NCI-H1417 treated with DMSO at 0.1 percent for 48 hours (cell line): Measurements from ENCODE around the gene EPG5.

ENCODE experiments used
- DNase-seq: peaks from one replicate; lab custom pipeline; 2025; lab: John Stamatoyannopoulos, UW

The EPG5 gene

GRCh38 chr18:45913276-45913675 lies 53.9 kb downstream of the EPG5 start:
- no peak for DNase-seq

- no peak for DNase-seq
These were observed 56.6 kb downstream of the EPG5 start for GRCh38 chr18:45910405-45911023.

GRCh38 chr18:45901654-45902210 lies 65.4 kb downstream of the EPG5 start:
- DNase-seq, result no peak

- DNase-seq, result no peak
These were observed 66.5 kb downstream of the EPG5 start for GRCh38 chr18:45900623-45901022.

- DNase-seq, result no peak
These were observed 70.1 kb downstream of the EPG5 start for GRCh38 chr18:45896991-45897390.

GRCh38 chr18:45896452-45896851 lies 70.7 kb downstream of the EPG5 start:
- no peak for DNase-seq

- no peak for DNase-seq
These were observed 71.8 kb downstream of the EPG5 start for GRCh38 chr18:45895339-45895738.

- no peak for DNase-seq
These were observed 72.3 kb downstream of the EPG5 start for GRCh38 chr18:45894818-45895217.

GRCh38 chr18:45891806-45892205 lies 75.3 kb downstream of the EPG5 start:
- no peak for DNase-seq

GRCh38 chr18:45890606-45891005 lies 76.5 kb downstream of the EPG5 start:
- no peak for DNase-seq

GRCh38 chr18:45889419-45890064 lies 77.6 kb downstream of the EPG5 start:
- no peak for DNase-seq

- no peak for DNase-seq
These were observed 79.5 kb downstream of the EPG5 start for GRCh38 chr18:45887585-45887984.

- DNase-seq, result no peak
These were observed 86.1 kb downstream of the EPG5 start for GRCh38 chr18:45880876-45881558.

GRCh38 chr18:45879681-45880655 lies 87.2 kb downstream of the EPG5 start:
- no peak for DNase-seq

GRCh38 chr18:45877403-45877802 lies 89.7 kb downstream of the EPG5 start:
- no peak for DNase-seq

GRCh38 chr18:45876161-45876560 lies 91.0 kb downstream of the EPG5 start:
- no peak for DNase-seq

GRCh38 chr18:45874491-45875184 lies 92.5 kb downstream of the EPG5 start:
- no peak for DNase-seq

- no peak for DNase-seq
These were observed 95.6 kb downstream of the EPG5 start for GRCh38 chr18:45871431-45872084.

GRCh38 chr18:45870419-45870818 lies 96.7 kb downstream of the EPG5 start:
- no peak for DNase-seq

- no peak for DNase-seq
These were observed 101.7 kb downstream of the EPG5 start for GRCh38 chr18:45865466-45865865.

GRCh38 chr18:45864081-45864480 lies 103.0 kb downstream of the EPG5 start:
- no peak for DNase-seq
